ENCODE data around the gene HELZ.

DNA sequence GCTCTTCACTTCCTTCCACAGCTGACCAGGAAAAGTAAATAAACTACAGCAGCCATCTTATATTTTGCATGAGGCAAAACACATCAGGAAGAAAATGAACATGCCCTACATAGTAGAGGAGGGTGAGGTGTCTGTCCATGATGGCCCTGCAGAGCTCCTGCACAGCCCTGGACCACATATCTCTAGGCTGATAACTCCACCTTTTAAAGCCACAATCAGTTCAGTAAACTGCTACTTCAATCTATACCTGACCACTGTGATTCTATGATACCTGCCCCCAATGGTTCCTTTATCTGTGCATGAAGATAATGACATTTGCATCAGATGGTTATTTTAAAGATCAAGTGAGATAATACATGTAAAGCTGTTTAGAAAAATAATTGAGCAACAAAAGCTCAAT, 82.2 kb downstream of the HELZ start:
- TF ChIP-seq, protein P1, sequence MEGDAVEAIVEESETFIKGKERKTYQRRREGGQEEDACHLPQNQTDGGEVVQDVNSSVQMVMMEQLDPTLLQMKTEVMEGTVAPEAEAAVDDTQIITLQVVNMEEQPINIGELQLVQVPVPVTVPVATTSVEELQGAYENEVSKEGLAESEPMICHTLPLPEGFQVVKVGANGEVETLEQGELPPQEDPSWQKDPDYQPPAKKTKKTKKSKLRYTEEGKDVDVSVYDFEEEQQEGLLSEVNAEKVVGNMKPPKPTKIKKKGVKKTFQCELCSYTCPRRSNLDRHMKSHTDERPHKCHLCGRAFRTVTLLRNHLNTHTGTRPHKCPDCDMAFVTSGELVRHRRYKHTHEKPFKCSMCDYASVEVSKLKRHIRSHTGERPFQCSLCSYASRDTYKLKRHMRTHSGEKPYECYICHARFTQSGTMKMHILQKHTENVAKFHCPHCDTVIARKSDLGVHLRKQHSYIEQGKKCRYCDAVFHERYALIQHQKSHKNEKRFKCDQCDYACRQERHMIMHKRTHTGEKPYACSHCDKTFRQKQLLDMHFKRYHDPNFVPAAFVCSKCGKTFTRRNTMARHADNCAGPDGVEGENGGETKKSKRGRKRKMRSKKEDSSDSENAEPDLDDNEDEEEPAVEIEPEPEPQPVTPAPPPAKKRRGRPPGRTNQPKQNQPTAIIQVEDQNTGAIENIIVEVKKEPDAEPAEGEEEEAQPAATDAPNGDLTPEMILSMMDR (IDR thresholded peaks at IDR 0.05): no peak
- TF ChIP-seq EP300 (IDR thresholded peaks at IDR 0.05): no peak
